HUDEP-2 (cell line): Measurements from ENCODE around the gene ZNF429.
"Not testable (repeated sequence)": the region's sequence is repeated elsewhere in the genome, so short reads cannot be mapped to it uniquely, and the experiment has no call there.

Source experiments
- DNase-seq, 76 experiments: peaks; one replicate each; lab custom pipeline; 2025; ENCODE audit not compliant: unreplicated experiment in 76 of 76; lab: John Stamatoyannopoulos, UW

The ZNF429 gene

GRCh38 chr19:21505459-21506451 is at the start of gene ZNF429:
ZNF429 (plus strand) TSS chr19:21505602; CDS start chr19:21505772, 170 bp downstream.
- peak in 75 of 76 experiments; percentile 26 to 95 (median 85) for DNase-seq

GRCh38 chr19:21460686-21461085 is 44.7 kb upstream of the ZNF429 start:
- DNase-seq = peak in 5 of 76 experiments; percentile 9 to 23 (median 13)

DNA sequence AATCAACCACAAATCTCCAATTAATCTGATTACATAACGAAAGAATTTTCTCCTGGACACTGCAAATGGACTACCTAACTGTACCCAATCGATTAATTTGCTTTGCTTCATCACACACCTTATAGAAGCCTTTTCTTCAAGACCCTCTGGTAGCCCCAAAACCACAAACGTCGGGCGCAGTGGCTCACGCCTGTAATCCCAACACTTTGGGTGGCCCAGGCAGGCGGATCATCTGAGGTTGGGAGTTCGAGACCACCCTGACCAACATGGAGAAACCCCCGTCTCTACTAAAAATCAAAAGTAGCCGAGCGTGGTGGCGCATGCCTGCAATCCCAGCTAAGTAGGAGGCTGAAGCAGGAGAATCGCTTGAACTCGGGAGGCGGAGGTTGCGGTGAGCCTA is 42.9 kb upstream of the ZNF429 start:
- DNase-seq = no peak

DNA sequence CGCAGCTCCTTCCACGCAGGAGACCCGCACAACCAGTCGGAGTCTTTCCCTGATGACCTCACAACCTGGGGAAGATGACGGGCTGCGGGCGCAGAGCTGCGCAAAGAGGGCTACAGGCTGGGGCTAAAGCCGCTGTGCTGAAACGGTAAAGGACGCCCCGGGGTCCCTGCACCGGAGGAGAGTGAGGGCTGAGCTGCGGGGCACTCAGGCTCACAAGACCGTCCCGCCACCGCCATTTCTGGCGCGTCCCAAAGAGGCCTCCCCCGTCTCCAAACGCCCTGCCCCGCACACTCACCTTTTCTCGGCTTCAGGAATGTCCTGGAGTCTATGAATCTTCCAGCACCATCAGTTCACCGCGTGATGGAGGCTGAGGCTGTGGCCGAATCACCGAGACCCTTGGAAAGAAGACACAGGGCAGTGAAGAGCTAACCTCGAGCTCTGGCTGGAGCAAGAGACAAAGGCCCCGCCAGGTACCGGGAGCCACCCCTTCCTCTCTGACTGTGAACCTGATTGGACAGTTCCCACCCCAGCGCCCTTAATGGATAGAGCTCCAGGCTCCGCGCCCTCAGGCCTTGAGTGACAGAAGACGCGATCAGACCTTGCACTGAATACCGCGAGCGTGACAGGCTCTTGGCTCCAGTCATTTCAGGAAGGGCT is 41.8 kb upstream of the ZNF429 start:
- DNase-seq = peak in 1 of 76 experiments; percentile 11

- DNase-seq = no peak
Observed at GRCh38 chr19:21466627-21467026, 38.8 kb upstream of the ZNF429 start.

DNA sequence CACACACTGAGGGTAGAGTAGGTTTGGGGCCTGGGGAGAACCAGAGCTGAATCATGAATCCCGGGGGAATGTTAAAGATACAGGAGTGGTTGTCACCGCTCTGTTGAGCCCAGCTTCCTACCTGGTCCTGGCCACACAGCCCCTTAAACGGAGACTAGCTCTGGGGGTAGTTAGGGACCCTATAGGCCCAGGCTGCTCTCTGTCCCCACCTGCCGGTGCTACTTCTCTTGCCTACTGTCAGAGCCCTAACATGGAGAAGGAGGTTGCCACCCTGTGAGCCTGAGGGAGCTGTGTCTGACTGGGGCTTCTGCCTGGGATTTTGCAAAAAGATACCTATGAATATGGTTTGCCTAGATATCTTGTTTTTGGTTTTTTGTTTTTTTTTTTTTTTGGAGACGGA is 36.6 kb upstream of the ZNF429 start:
- DNase-seq = no peak

GRCh38 chr19:21472507-21472906 is 32.9 kb upstream of the ZNF429 start:
- DNase-seq = no peak

- DNase-seq = no peak
Observed at GRCh38 chr19:21474671-21475181, 30.7 kb upstream of the ZNF429 start.

- DNase-seq = not testable (repeated sequence)
Observed at GRCh38 chr19:21482361-21482760, 23.0 kb upstream of the ZNF429 start.

DNA sequence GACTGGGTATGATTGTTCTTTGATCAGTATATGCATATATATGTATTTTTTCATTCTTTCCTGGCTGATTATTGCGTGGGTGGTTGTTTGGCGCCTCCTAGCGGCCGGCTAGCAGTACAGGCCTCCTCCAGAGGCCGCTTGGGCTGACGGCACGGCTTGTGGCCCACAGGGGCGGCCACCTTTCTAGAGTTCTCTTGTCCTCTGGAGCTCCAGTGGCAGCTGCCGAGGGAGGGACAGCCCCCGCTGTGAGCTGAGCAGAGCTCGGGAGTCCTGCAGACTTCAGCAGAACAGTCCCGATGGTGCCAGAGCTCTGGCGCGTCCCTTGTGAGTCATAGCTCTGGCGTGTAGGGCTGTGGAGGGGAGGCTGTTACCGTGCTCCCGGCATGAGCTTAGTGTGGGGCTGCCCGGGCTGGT is 22.5 kb upstream of the ZNF429 start:
- DNase-seq = peak in 21 of 76 experiments; percentile 3 to 33 (median 13)

DNA sequence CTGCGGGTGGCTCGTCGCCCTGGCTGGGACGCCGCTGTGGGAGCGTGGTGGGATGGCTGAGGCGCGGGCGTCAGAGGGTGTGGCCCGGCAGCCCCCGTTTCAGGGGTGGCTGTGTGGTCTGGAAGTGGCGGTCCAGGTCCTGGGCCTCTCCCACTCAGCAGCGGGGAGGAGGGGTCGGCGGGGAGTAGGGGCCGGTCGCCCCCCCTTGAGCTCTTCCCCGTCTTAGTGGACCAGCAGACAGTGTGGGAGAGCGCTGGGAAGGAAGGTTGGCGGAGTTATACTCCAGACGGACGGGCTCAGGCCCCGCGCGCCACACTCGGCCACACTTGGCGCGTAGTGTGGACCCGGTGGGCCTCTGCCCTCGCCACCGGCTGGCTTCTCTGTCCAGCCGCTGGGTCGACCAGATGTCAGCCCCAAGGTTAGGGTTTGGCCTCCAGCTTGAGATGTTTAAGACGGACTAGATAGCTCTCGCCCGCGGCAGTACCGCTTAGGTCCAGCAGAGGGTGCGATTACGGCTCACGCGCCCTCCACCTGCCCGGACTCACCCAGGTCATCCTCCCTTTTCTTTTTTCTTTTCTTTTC is 21.7 kb upstream of the ZNF429 start:
- DNase-seq = peak in 4 of 76 experiments; percentile 1 to 18 (median 6)

DNA sequence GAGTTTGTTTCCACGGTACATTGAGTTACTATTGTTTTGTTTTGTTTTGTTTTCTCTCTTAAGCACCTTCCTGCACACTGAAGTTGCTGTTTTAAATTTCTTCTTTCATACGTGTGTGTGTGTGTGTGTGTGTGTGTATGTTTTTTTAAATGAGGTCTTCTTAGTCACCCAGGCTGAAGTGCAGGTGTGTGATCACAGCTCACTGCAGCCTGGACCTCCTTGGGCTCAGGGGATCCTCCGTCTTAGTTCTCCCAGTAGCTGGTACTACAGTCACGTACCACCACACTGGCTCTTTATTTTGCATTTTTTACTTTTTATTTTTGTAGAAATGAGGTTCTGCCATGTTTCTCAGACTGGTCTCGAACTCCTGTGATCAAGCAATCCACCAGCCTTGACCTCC is 20.8 kb upstream of the ZNF429 start:
- no peak for DNase-seq

GRCh38 chr19:21485926-21486325 is 19.5 kb upstream of the ZNF429 start:
- no peak for DNase-seq

DNA sequence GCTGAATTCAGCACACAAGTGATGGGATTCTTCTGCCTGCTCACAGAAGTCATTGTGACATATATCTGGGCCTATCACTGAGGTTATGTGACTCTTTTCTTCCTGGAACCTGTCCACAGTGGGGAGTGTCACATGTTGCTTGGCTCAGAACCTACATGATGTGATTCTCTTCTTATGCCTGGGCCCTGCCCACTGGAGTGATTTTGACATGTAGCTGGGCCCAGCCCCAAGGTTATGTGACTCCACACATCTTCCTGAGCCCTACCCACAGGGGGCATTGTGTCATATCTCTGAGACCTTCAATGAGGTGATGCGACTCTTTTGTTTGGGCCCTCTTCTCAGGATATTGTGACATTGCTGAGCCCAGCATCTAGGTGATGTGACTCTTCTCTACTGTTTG is 17.4 kb upstream of the ZNF429 start:
- DNase-seq = no peak

DNA sequence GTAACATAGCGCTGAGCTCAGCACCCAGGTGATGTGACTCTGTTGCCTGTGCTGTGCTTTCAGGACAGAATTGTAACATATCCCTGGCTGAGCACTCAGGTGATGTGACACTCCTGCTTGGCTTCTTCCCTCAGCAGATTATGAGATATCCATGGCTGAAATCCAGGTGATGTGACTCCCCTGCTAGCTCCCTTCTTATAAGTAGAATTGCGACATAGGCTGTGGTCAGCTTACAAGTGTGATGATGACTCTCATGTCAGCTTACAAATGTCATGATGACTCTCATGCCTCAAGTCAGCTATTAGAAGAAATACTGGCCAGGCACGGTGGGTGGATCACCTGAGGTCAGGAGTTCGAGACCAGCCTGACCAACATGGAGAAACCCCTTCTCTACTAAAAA is 14.3 kb upstream of the ZNF429 start:
- no peak for DNase-seq

DNA sequence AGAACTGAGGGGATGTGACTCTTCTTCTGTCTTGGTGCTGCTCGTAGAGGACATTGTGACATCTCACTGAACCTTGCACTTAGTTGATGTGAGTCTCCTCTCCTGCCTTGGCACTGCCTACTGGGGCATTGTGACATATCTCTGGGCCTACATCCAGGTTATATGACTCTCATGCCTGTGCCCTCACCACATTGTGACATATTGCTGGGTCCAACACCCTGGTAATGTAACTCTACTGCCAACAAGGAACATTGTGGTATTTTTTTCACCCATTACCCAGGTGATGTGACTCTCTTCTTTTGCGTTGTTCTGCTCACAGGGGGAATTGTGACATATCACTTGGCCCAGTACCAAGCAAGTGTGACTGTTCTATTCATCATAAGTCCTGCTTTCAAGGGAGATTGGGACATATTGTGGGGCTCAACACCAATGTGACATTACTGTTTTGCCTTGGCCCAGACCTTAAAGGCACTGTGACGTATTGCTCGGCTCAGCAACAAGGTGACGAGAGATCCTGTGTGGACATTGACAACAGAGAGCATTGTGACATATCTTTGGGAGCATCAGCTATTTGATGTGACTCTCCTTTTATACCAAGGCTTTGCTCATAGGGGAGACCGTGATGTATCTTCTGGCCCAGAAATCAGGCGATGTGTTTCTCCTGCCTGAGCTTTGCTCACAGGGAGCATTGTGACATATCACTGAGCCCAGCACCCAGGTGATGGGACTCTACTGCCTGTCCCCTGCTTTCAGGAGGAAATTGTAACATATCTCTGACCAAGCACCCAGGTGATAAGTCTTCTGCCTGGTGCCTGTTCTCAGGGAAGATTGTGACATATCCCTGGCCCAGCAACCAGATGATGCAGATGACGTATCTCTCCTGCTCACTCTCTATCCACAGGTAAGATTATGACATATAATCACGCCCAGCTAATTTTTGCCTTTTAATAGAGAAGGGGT is 12.2 kb upstream of the ZNF429 start:
- no peak for DNase-seq

DNA sequence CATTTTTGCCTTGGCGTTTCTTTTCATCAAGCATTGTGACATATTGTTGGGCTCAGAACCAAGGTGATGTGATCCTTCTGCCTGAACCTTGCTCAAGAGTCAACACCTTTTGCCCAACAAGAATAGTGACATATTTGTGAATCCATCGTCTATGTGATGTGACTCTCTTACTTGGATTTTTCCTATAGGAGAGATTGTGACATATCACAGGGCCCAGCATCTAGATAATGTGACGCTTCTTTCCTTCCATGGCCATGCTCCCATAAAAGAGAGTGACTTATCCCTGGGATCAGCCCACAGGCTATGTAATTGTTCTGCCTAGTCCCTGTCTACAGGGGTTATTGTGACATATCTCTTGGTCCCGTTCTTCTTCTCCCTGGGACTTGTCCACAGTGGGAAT is 8.5 kb upstream of the ZNF429 start:
- no peak for DNase-seq

- DNase-seq = no peak
Observed at GRCh38 chr19:21498651-21499050, 6.8 kb upstream of the ZNF429 start.

GRCh38 chr19:21508198-21508597 is 2.8 kb downstream of the ZNF429 start:
- DNase-seq = no peak

DNA sequence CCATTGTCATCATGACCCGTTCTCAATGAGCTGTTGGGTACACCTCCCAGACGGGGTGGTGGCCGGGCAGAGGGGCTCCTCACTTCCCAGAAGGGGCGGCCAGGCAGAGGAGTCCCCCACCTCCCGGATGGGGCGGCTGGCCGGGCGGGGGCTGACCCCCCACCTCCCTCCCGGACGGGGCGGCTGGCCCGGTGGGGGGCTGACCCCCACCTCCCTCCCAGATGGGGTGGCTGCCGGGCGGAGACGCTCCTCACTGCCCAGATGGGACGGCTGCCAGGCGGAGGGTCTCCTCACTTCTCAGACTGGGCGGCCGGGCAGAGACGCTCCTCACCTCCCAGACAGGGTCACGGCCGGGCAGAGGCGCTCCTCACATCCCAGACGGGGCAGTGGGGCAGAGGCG is 5.7 kb downstream of the ZNF429 start:
- DNase-seq = not testable (repeated sequence)
